HepG2 (cell line): Measurements from ENCODE around the gene RGS19. TPM values are rescaled to one million over a fixed set of nuclear protein-coding genes. Genes with fewer than 3 reads are reported as not detected.
A peak's percentile ranks its signal among the peaks of the same experiment; 100 is the strongest.

Source experiments
- CEBPG ChIP-seq: IDR thresholded peaks from 2 replicates; pipeline ENCODE4 v1.6.1; 2016
- EED ChIP-seq: sonication (generic); formaldehyde crosslinking; IDR thresholded peaks from 2 replicates; pipeline ENCODE4 v1.5.0; 2020; ENCODE audit warnings: mild to moderate bottlenecking, missing genetic modification reagents
- HDAC2 ChIP-seq: sonication (generic); formaldehyde crosslinking; IDR thresholded peaks from 2 replicates; pipeline ENCODE4 v1.4.0; 2020; ENCODE audit warnings: missing genetic modification reagents
- KAT2B ChIP-seq: fragments of 150-350 bp; IDR thresholded peaks from 2 replicates; pipeline ENCODE4 v1.6.1; 2014; ENCODE audit warnings: low read depth, low read length, borderline replicate concordance
- KDM4B ChIP-seq: sonication (generic); formaldehyde crosslinking; IDR thresholded peaks from 2 replicates; pipeline ENCODE4 v1.4.0; 2020; ENCODE audit warnings: missing genetic modification reagents
- KLF9 ChIP-seq: IDR thresholded peaks from 2 replicates; pipeline ENCODE4 v1.6.1; 2016; ENCODE audit warnings: low read depth
- LCORL ChIP-seq, 2 experiments: fragments of 450-650 bp in 1 of 2; sonication (generic) in 1 of 2; formaldehyde crosslinking in 1 of 2; IDR thresholded peaks; 2 replicates each; pipeline versions ENCODE4 v1.5.0 to v1.6.1; 2017 to 2020; ENCODE audit warnings: antibody characterized with exemption in 1 of 2, missing genetic modification reagents in 1 of 2
- MED8 ChIP-seq: sonication (generic); formaldehyde crosslinking; IDR thresholded peaks from 2 replicates; pipeline ENCODE4 v1.8.1; 2023; ENCODE audit warnings: mild to moderate bottlenecking, missing genetic modification reagents; ENCODE audit not compliant: insufficient replicate concordance
- MLX ChIP-seq: IDR thresholded peaks from 2 replicates; pipeline ENCODE4 v1.6.1; 2016
- MTF2 ChIP-seq: sonication (generic); formaldehyde crosslinking; IDR thresholded peaks from 2 replicates; pipeline ENCODE4 v1.5.0; 2020; ENCODE audit warnings: missing genetic modification reagents, borderline replicate concordance
- MXD4 ChIP-seq: IDR thresholded peaks from 2 replicates; pipeline ENCODE4 v1.6.1; 2016; ENCODE audit warnings: mild to moderate bottlenecking, missing biosample characterization, missing genetic modification reagents
- NR0B2 ChIP-seq: sonication (generic); formaldehyde crosslinking; IDR thresholded peaks from 2 replicates; pipeline ENCODE4 v1.4.0; 2020; ENCODE audit warnings: mild to moderate bottlenecking, missing genetic modification reagents
- PHF20 ChIP-seq: sonication (generic); formaldehyde crosslinking; IDR thresholded peaks from 2 replicates; pipeline ENCODE4 v1.5.0; 2020; ENCODE audit warnings: mild to moderate bottlenecking, missing genetic modification reagents
- RAD51 ChIP-seq: fragments of 450-650 bp; IDR thresholded peaks from 2 replicates; pipeline ENCODE4 v1.6.1; 2016; ENCODE audit warnings: borderline replicate concordance
- RBM22 ChIP-seq: fragments of 200-400 bp; formaldehyde crosslinking; optimal IDR thresholded peaks from 2 replicates; pipeline ENCODE3; 2017; ENCODE audit warnings: mild to moderate bottlenecking, low read length, moderate library complexity
- RCOR2 ChIP-seq: IDR thresholded peaks from 2 replicates; pipeline ENCODE4 v1.6.1; 2016; ENCODE audit warnings: missing biosample characterization, missing genetic modification reagents
- SATB2 ChIP-seq: sonication (generic); formaldehyde crosslinking; IDR thresholded peaks from 2 replicates; pipeline ENCODE4 v1.5.0; 2020; ENCODE audit warnings: missing genetic modification reagents
- ZBTB37 ChIP-seq: sonication (generic); formaldehyde crosslinking; IDR thresholded peaks from 2 replicates; pipeline ENCODE4 v1.4.0; 2020; ENCODE audit warnings: mild to moderate bottlenecking, missing genetic modification reagents
- ZFP91 ChIP-seq: sonication (generic); formaldehyde crosslinking; IDR thresholded peaks from 2 replicates; pipeline ENCODE4 v1.9.0; 2022; ENCODE audit warnings: missing genetic modification reagents, mild to moderate bottlenecking, borderline replicate concordance
- ZMAT5 ChIP-seq: sonication (generic); formaldehyde crosslinking; IDR thresholded peaks from 2 replicates; pipeline ENCODE4 v1.5.0; 2020; ENCODE audit warnings: mild to moderate bottlenecking, low read depth, missing genetic modification reagents, borderline replicate concordance
- ZNF235 ChIP-seq: sonication (generic); formaldehyde crosslinking; IDR thresholded peaks from 2 replicates; pipeline ENCODE4 v1.8.1; 2023; ENCODE audit warnings: mild to moderate bottlenecking, missing genetic modification reagents, borderline replicate concordance
- ZNF432 ChIP-seq: sonication (generic); formaldehyde crosslinking; IDR thresholded peaks from 2 replicates; pipeline ENCODE4 v1.5.0; 2020; ENCODE audit warnings: missing genetic modification reagents, mild to moderate bottlenecking, borderline replicate concordance
- ZNF576 ChIP-seq: sonication (generic); formaldehyde crosslinking; IDR thresholded peaks from 2 replicates; pipeline ENCODE4 v1.4.0; 2020; ENCODE audit warnings: mild to moderate bottlenecking, missing genetic modification reagents
- ZNF619 ChIP-seq: sonication (generic); formaldehyde crosslinking; IDR thresholded peaks from 2 replicates; pipeline ENCODE4 v1.4.0; 2020; ENCODE audit warnings: mild to moderate bottlenecking, missing genetic modification reagents
- ZNF740 ChIP-seq: sonication (generic); formaldehyde crosslinking; IDR thresholded peaks from 2 replicates; pipeline ENCODE4 v1.4.0; 2020; ENCODE audit warnings: missing genetic modification reagents
- ZNF768 ChIP-seq: sonication (generic); formaldehyde crosslinking; IDR thresholded peaks from 2 replicates; pipeline ENCODE4 v1.4.0; 2020; ENCODE audit warnings: missing genetic modification reagents
- polyA plus RNA-seq, 8 experiments: library from polyadenylated mRNA; depleted of rRNA in 3 of 8; stranded (reverse) in 7 of 8; unstranded in 1 of 8; fragments of >200 nt; fragmentation: Illumina TruSeq in 4 of 8; extraction: Trizol in 4 of 8; gene quantifications; 2 replicates each; pipeline versions ENCODE4 v1.2.1 to v1.2.3, GENCODE V29; 2011 to 2016; ENCODE audit warnings: low read depth in 4 of 8, missing spikeins in 1 of 8, mixed read lengths in 1 of 8; ENCODE audit not compliant: insufficient read depth in 1 of 8
- total RNA-seq, 5 experiments: library from RNA; depleted of rRNA; stranded (reverse); fragments of >200 nt; fragmentation: Illumina TruSeq; extraction: Trizol; gene quantifications; 2 replicates each; pipeline ENCODE4 v1.2.3, GENCODE V29; 2016; ENCODE audit warnings: low read depth in 1 of 5

The RGS19 gene
- total and polyA plus RNA-seq, 2 of the 13 experiments (the other 11 are each of a cell fraction or from before 2014, with no cell fraction given), result 10.7 to 11.9 TPM

GRCh38 chr20:64050261-64051032 is 28.9 kb downstream of the RGS19 start (continued):
- TF ChIP-seq ZNF576 (CRISPR knock-in tag), result no peak
- no peak for TF ChIP-seq SATB2 (CRISPR knock-in tag)
- peak; percentile 47; the same call in 1 of the 2 replicates for TF ChIP-seq KLF9
- TF ChIP-seq RAD51, result no peak
- no peak for TF ChIP-seq ZNF432 (CRISPR knock-in tag)
- peak; percentile 96 for TF ChIP-seq ZNF740 (CRISPR knock-in tag)
- TF ChIP-seq MTF2 (CRISPR knock-in tag), result no peak
- no peak; the same call in 1 of the 2 replicates for TF ChIP-seq CEBPG
- no peak for TF ChIP-seq KDM4B (CRISPR knock-in tag)
- TF ChIP-seq MED8, result no peak
- 0 out of 2 replicates have a peak, but pooled peaks have one; percentile 2 for TF ChIP-seq ZBTB37 (CRISPR knock-in tag)
- peak; percentile 53 for TF ChIP-seq HDAC2
- no peak for TF ChIP-seq RBM22
- TF ChIP-seq ZNF768, result no peak
- peak; percentile 82; the same call in 1 of the 2 replicates for TF ChIP-seq MXD4
- TF ChIP-seq LCORL (IDR thresholded peaks at IDR 0.05), result no peak
- TF ChIP-seq LCORL (CRISPR knock-in tag; IDR thresholded peaks at IDR 0.05), result peak; percentile 86
- no peak for TF ChIP-seq MLX (CRISPR knock-in tag)
- peak; percentile 8; the same call in 1 of the 2 replicates for TF ChIP-seq ZNF619 (CRISPR knock-in tag)
- TF ChIP-seq NR0B2, result no peak; the same call in 1 of the 2 replicates
- TF ChIP-seq ZMAT5 (CRISPR knock-in tag), result no peak
- no peak for TF ChIP-seq RCOR2
- peak; percentile 86 for TF ChIP-seq ZFP91 (CRISPR knock-in tag)
- TF ChIP-seq KAT2B, result no peak
- TF ChIP-seq EED, result peak; percentile 61; the same call in 1 of the 2 replicates
- no peak; the same call in 1 of the 2 replicates for TF ChIP-seq PHF20 (CRISPR knock-in tag)
- TF ChIP-seq ZNF235 (CRISPR knock-in tag), result 0 out of 2 replicates have a peak, but pooled peaks have one; percentile 45
